T-helper 2 cell (primary cell): ENCODE data around the gene F7.
A peak's percentile ranks its signal among the peaks of the same experiment; 100 is the strongest.
"Not testable (repeated sequence)": the region's sequence is repeated elsewhere in the genome, so short reads cannot be mapped to it uniquely, and the experiment has no call there.

Source experiments
- DNase-seq, 5 experiments: peaks; one replicate each; pipeline versions ENCODE4 v3.0.0 to v3.0.0-alpha.2; 2012 to 2022

Gene F7

GRCh38 chr13:113102727-113103126 is 2.9 kb upstream of the F7 start:
- no peak for DNase-seq

GRCh38 chr13:113103646-113104045 is 1.9 kb upstream of the F7 start:
- DNase-seq: no peak

GRCh38 chr13:113105921-113106452 is 396 bp downstream of the F7 start:
- DNase-seq: no peak

GRCh38 chr13:113106711-113107351 is 1.2 kb downstream of the F7 start:
- no peak for DNase-seq

GRCh38 chr13:113108521-113108920 is 2.9 kb downstream of the F7 start:
- not testable (repeated sequence) for DNase-seq

- DNase-seq: no peak
These were observed 3.8 kb downstream of the F7 start for GRCh38 chr13:113109151-113110047.

GRCh38 chr13:113110048-113110851 is 4.7 kb downstream of the F7 start:
- DNase-seq: peak in 1 of 5 experiments; percentile 15

- no peak for DNase-seq
These were observed 5.3 kb downstream of the F7 start for GRCh38 chr13:113110852-113111315.

- not testable (repeated sequence) for DNase-seq
These were observed 6.2 kb downstream of the F7 start for GRCh38 chr13:113111821-113112220.

- DNase-seq: not testable (repeated sequence)
These were observed 6.9 kb downstream of the F7 start for GRCh38 chr13:113112475-113112874.

- DNase-seq: no peak
These were observed 7.6 kb downstream of the F7 start for GRCh38 chr13:113112893-113113845.

- DNase-seq: no peak
These were observed 8.3 kb downstream of the F7 start for GRCh38 chr13:113113846-113114271.

GRCh38 chr13:113114511-113115362 is 9.1 kb downstream of the F7 start:
- DNase-seq: no peak

GRCh38 chr13:113115363-113116205 is 10.0 kb downstream of the F7 start:
- no peak for DNase-seq

GRCh38 chr13:113116206-113116800 is 10.7 kb downstream of the F7 start:
- DNase-seq: no peak

GRCh38 chr13:113116871-113117271 is 11.3 kb downstream of the F7 start:
- DNase-seq: no peak

- DNase-seq: no peak
These were observed 11.8 kb downstream of the F7 start for GRCh38 chr13:113117335-113117872.

- DNase-seq: no peak
These were observed 12.3 kb downstream of the F7 start for GRCh38 chr13:113117911-113118260.
